Testis (tissue), 2 donors: ENCODE results near the gene PLA2G15.

ENCODE experiments used
- POLR2A ChIP-seq: fragments of 450-650 bp; IDR thresholded peaks from one replicate; pipeline ENCODE4 v1.6.1; 2017; ENCODE audit warnings: antibody characterized with exemption, mild to moderate bottlenecking, moderate library complexity
- TF ChIP-seq, protein P1 (sequence below), 3 experiments: fragments of 450-650 bp in 2 of 3; fragments of 200-600 bp in 1 of 3; sonication (generic) in 1 of 3; IDR thresholded peaks; one replicate each; pipeline ENCODE4 v1.5.1; 2016 to 2019; ENCODE audit warnings: antibody characterized with exemption in 3 of 3, mild to moderate bottlenecking in 2 of 3, moderate library complexity in 1 of 3

DNA sequence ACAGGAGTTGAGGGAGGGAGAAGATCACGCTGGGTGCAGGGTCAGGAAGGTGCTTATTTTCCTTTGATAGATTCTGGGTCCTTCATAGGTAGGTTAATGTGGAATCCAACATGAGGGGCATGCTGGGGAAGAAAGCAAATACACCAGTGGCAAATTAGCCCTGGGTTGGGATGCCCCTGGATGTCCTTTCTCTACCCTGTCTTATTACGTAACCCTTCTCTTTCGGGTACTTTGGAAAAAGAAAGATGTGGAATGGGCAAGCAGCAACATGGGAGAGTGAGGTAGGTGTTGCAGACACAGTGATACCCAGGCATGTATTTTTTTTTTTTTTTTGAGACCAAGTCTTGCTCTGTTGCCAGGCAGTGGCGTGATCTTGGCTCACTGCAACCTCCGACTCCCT, 28.3 kb downstream of the PLA2G15 start:
- TF ChIP-seq POLR2A, result no peak
- TF ChIP-seq, protein P1, sequence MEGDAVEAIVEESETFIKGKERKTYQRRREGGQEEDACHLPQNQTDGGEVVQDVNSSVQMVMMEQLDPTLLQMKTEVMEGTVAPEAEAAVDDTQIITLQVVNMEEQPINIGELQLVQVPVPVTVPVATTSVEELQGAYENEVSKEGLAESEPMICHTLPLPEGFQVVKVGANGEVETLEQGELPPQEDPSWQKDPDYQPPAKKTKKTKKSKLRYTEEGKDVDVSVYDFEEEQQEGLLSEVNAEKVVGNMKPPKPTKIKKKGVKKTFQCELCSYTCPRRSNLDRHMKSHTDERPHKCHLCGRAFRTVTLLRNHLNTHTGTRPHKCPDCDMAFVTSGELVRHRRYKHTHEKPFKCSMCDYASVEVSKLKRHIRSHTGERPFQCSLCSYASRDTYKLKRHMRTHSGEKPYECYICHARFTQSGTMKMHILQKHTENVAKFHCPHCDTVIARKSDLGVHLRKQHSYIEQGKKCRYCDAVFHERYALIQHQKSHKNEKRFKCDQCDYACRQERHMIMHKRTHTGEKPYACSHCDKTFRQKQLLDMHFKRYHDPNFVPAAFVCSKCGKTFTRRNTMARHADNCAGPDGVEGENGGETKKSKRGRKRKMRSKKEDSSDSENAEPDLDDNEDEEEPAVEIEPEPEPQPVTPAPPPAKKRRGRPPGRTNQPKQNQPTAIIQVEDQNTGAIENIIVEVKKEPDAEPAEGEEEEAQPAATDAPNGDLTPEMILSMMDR (IDR thresholded peaks at IDR 0.05), result no peak
